Dermis microvascular lymphatic vessel endothelial cell (primary cell): ENCODE data around the gene ECHS1. TPM values are rescaled to one million over a fixed set of nuclear protein-coding genes. Genes with fewer than 3 reads are reported as not detected.
"Not testable (repeated sequence)": the region's sequence is repeated elsewhere in the genome, so short reads cannot be mapped to it uniquely, and the experiment has no call there.

Experiments used
- DNase-seq, 2 donors: peaks; one replicate each; pipeline versions ENCODE4 v3.0.0 to v3.0.0-alpha.2; 2010; ENCODE audit warnings: low read depth in 2 of 2
- total RNA-seq: library from RNA; depleted of rRNA; stranded (reverse); fragments of >200 nt; gene quantifications from 2 replicates; pipeline ENCODE4 v1.2.1, GENCODE V29; 2014

Gene ECHS1
- 72.3 and 75.7 TPM in 2 replicates for total RNA-seq

DNA sequence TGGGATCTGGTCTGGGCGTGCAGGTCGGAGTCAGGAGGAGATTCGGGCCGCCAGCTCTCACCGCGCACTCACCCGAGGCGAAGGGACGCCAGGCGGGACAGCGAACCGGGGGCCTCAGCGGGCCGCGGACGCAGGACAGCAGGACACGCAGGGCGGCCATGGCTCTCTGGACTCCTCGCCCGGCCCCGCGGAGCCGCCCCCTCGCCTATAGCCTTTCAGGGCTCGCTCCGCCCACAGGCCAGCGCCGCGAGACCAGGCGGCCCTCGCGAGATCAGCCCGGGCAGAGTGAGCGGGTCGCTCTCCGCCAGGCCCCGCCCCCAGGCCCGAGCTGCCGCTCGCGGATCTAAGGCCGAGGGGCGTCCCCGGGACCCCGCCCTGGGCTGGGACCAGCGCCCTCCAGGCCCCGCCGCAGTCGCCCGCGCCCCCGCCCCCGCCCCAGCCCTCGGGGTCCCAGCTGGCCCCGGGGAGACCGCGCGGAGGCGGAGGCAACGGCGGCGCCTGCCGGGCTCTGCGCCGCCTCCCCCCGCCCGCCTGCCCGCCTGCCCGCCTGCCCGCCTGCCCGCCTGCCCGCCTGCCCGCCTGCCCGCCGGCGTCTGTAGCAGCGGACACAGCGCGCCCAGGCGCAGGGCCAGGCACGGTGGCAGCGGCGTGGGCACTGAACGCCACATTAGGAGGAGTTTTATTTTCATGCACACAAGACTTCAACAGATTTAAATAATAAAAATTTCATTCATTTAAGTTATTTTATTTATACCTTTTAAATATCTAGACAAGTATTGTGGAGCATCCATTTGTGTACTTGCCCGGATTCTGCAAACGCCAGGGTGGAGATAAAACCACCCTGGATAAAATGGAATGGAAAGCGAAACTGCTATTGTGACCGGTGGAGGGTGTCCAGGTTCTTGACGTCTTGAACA is at the start of gene ECHS1:
Gene ECHS1, minus strand, starts transcription at position 181 of the 917 bp plus-strand sequence. Its CDS starts 21 bp downstream, at position 160.
- DNase-seq: peak; percentile 80 to 95

DNA sequence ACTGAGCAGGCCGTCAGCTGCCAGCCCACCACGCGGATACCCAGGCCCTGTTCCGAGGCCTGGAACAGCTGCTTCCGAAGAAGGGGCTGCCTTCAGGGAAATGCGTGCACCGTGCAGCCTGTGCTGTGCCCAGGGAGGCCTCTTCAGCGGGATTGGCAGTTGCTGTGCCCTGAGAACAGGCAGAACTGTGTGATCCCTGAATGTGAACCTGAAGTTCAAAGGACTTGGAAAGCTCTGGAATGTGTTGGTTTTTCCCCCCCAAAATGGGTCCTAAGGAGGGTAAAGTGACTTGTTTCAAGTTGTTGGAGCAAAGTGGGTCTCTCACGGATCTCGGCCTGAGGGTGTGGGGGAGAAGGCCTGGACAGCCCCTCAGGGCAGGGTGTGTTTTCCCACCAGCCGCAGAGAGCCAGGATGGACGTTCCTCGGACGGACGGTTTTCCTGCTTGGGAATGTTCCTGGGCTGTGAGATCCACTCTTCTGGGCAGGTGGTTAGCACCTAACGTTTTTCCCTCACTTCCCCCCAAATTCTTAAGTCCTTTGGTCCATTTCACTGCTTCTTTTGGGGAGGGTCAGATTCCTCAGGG is 49.2 kb upstream of the ECHS1 start:
- DNase-seq: no peak

DNA sequence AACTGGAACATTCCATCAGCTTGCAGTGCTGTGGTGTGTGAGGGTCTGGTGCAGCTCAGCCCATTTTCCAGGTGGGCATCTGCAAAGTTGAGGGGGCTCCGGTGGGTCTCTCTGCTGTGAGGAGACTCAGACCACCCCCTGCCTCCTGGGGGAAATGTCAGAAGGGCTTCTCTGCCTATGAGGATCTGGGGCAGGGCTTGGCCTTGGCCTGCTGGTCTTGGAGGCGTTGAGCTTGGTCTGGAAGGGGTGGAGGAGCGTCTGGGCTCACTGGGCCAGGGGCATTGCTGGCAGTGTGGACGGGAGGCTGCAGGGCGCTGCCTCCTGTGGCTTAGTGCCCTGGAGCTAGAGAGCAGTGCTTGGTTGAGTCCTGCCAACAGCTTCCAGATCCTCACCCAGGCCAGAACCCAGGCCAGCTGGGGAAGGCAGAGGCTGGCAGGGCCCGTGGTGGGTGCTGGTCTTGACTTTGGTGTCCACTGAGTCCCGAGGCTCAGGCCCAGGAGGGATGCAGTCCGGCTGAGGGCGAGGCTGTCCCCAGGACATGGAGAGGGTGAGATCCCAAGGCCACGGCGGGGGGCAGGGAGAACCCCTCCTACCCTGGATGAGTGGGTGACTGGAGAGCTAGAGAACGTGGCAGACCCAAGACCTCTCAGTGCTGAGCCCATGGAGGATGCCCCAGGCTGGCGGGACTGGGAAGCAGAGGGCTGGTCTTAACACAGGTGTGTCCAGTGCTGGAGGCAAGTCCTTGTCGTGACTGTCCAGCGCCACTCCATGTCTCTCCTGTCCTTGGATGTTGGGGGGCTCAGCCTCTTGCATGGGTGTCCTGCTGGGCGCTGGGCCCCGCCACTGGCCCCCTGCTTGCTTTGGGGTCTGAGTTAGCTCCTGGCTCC is 48.4 kb upstream of the ECHS1 start:
- DNase-seq: no peak

DNA sequence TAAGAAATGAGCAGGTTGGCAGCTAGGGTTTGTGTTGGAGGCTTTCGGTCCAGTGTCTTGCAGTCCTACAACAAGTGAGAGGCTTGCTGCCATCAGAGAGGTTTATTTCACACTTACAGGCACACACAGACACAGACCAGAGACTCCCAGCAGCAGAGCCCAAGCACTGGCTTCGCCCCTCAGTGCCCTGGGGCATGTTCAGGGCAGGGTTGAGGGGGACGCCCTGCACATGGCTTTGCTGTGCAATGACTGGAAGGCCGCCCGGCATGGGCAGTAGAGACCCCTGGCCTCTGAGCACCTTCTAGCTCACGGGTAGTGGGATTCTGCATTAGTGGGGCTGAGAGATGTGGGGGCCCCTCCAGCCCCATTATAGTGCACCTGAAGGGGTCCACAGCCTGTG is 47.4 kb upstream of the ECHS1 start:
- DNase-seq: no peak

DNA sequence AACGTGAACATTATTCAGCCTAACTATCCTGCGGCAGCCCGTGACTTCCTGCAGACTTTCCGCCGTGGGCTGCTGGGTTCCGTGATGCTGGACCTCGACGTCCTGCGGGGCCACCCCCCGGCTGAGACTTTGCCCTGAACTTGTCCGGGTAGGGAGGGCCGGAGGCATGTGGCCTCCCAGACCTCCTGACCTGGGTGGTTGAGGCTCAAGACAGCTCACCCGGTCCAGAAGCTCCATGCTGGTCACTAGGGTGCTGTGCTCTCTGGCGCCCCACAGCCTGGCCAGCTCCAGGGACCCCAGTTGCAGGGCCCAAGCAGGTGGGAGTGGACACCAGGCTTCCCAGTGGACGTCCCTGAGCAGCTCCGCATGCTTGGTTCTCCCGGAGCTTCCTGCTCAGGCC is 46.9 kb upstream of the ECHS1 start:
- DNase-seq: no peak

DNA sequence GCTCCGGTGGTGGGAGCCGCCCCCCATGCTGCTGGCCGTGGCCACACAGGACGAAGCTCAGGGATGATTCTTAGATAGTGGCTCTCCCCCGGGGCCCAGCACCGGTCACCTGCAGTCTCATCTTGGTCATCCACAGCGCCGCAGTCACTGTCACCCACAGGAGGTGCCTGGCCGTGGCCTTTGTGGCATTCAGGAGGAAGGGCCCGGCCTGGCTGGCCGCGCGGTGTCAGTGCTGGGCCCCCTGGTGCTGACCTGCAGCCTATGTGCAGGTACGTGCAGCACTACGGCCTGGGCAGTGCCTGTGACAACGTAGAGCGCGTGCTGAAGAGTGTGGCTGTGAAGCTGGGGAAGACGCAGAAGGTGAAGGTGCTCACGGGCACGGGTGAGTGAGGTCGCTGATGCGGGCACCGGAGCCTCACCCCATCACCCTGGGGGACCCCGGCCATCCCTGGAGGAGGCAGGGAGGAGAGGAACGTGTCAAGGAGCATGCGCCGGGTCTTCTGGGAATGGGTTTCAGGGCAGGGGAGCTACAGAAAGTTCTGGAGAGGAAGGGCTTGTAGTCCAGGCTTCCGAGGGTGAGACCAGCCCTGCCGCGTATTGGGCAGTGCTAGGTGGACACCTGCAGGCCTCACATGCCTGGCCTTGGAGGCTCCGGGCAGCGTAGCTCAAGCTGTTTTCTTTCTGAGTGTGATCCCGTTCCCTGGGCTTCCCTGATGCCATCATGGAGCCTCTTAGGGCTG is 46.2 kb upstream of the ECHS1 start:
- no peak for DNase-seq

DNA sequence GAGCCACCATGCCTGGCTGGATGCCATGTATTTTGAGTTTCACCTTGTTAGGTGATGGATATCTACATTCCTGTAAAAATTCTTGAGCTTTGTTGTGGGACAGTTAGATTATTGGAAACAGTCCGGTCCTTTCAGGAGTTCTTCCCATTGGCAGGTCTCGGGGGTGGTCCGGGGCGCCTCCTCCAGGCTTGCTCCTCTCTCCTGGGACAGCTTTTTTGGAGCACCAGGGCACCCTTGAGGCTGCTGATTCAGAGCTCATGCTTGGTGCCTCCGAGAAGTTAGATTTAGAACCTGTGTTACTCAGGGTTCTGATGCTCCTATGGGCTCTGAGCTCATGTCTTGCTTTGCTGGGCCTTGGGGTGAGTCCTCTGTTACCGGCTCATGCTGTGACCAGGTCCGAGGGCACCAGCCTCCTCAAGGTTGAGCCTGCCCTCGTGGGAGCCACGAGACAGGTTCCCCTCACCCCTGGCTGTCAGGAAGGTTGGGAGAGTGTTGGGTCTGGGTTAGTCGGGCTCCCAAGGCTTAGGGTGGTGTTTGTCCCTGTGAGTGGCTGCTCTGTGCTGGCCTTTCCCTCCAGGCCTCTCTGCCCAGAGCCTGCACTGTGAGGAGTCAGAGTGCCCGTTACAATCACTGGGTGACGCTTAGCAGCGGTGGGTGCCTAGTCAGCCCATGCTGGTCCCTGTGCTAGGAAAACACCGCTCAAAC is 45.3 kb upstream of the ECHS1 start:
- DNase-seq: no peak

DNA sequence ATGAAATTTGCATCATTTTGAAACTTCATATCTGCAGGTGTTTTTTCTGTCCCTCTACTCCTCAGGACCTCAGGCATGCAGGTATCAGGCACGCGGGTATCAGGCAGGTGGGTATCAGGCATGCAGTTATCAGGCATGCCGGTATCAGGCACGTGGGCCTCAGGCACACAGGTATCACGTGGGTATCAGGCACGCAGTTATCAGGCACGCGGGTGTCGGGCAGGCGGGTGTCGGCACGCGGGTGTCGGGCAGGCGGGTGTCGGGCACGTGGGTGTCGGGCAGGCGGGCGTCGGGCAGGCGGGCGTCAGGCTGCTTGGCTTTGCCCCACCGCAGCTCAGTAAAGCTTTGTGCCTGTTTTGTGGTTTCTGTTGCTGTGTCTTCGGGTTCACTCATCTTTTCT is 42.6 kb upstream of the ECHS1 start:
- DNase-seq: no peak

DNA sequence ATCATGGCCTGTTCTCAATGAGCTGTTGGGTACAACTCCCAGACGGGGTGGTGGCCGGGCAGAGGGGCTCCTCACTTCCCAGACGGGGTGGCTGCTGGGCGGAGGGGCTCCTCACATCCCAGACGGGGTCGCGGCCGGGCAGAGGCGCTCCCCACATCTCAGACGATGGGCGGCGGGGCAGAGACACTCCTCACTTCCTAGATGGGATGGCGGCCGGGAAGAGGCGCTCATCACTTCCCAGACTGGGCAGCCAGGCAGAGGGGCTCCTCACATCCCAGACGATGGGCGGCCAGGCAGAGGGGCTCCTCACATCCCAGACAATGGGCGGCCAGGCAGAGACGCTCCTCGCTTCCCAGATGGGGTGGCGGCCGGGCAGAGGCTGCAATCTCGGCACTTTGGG is 41.2 kb upstream of the ECHS1 start:
- DNase-seq: not testable (repeated sequence)

DNA sequence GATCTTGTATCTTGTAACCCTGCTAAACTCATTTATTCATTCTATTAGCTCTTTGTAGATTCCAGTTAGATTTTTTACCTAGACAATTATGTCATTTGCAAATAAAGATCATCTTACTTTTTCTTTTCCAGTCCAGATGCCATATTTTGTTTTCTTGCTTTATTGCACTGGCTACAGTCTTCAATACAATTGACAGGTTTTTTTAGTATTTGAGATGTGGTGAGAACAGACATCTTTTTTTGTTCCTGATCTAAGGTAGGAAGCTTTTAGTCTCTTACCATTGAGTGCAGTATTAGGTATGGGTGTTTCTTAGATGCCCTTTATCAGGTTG is 39.2 kb upstream of the ECHS1 start:
- no peak for DNase-seq

DNA sequence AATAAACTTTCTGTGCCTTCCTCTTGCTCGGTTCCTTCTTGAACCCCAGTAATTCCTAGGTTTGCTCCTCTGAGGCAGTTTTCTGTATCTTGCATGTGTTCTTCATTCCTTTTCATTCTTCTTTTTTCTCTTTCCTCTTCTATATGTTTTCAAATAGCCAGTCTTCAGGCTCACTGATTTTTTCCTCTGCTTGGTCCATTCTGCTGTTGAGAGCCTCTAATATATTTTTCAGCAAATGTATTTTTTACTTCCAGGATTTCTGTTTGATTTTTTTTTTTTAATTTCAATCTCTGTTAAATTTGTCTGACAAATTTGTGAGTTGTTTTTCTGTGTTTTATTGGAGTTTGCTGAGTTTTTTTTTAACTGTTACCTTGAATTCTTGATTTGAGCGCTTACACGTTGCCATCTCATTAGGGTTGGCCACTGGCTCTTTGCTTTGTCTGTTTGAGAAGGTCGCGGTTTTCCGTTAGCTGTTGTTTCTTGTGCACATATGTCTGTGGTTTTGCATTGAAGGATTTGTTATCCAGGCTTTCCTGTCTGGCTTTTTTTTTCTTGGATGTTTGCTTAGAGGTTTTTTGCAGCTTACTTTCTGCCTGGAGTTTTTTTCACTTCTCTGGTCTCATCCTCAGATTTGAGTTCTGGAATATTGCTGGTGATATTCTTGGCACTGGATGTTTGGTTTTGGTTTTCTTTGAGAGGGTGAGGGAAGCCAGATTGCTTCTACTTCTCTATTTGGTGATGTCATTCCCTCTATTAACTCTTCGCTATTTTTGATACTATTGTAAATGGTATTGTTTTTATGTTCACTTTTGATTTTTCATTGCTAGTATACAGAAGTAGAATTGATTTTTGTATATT is 38.6 kb upstream of the ECHS1 start:
- no peak for DNase-seq

DNA sequence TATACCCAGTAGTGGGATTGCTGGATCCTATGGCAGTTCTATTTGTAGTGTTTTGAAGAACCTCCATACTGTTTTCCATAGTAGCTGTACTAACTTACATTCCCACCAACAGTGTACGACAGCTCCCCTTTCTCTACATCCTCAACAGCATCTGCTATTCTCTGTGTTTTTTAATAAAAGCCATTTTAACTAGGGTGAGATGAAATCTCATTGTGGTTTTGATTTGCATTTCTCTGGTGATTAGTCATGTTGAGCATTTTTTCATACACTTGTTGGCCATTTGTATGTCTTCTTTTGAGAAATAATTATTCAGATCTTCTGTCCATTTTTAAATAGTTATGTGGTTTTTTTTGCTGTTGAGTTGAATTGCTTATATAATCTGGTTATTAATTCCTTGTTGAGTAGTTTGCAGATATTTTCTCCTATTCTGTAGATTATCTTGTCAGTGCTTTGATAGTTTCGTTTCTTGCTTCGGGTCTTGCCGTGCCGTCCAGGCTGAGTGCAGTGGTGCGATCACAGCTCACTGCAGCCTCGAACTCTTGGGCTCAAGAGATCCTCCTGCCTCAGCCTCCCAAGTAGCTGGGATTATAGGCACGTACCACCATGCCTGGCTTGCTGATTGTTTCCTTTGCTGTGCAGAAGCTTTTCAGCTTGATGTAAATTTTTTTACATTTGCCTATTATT is 32.8 kb upstream of the ECHS1 start:
- no peak for DNase-seq

DNA sequence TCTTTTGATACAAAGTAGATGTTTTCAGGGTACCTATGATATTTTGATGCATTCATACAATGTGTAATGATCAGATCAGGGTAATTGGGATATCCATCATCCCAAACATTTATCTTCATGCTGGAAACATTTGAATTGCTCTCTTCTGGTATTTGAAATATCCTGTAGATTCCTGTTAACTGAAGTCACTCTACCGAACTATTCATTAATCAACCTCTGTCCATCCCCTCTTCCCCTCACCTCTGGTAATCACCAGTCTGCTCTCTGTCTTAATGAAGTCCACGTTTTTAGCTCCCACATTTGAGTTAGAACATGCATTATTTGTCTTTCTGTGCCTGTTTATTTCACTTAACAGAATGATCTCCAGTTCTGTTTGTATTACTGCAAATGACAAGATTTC is 32.1 kb upstream of the ECHS1 start:
- no peak for DNase-seq

DNA sequence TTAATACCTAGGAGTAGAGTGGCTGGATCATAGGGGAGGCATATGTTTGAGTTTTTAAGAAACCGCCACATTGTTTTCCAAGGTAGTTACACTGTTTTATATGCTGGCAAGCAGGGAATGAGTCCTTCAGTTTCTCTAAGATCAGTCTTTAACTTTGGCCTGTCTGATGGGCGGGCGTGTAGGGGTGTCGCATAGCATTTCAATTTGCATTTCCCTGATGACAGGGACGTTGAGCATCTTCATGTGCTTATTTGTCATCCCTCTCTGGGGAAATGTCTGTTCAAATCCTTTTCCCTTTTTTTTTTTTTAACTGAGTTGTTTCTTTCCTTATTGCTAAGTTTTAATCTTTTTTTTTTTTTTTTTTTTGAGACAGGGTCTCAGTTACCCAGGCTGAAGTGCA is 30.6 kb upstream of the ECHS1 start:
- no peak for DNase-seq

DNA sequence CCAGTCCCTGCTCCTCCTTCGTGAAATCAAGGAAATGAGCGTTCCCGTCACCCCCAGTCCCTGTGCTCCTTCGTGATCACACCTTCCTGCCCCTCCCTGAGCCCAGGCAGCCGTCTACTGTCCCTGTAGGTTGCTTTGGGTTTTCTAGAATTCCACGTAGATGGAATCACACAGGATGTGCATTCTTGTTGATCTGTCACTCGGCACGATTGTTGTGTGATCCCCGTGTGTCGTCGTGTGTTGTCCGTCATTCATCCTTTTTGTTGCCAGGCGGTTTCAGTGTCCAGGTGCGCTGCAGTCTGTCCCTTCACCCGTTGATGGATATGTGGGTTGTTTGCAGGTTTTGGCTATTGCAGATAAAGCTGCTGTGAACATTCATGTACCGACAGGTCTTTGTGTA is 30.2 kb upstream of the ECHS1 start:
- DNase-seq: no peak

DNA sequence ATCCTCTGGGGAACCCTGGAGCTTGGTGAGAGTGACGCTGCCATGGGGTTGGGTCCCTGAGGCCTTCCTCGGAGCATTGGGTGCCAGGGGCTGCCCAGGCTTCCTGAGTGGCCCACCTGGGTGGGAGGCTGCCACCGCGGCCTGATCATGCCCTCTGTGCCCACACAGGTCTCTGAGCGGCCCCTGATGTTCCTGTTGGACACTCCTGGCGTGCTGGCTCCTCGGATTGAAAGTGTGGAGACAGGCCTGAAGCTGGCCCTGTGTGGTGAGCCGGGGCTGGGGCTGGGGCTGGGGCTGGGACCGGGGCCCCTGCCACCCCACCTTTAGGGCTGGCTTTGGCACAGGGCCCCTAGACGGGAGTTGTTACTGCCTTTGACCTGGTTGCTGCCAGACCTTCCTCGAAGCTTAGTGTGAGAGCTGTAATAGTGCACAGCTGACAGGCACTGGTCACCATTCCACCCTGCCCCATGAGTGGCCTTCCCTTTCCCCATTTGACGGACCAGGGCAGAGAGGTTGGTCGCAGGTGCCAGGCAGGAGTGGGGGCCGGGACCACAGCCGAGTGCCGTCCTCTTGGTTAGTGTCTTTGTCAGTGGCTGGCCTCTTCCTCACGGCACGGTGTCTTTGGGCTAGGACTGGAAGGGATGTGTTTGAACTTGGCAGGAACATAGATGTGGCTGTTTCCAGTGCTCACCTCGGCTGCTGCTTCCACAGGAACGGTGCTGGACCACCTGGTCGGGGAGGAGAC is 29.0 kb upstream of the ECHS1 start:
- DNase-seq: no peak

DNA sequence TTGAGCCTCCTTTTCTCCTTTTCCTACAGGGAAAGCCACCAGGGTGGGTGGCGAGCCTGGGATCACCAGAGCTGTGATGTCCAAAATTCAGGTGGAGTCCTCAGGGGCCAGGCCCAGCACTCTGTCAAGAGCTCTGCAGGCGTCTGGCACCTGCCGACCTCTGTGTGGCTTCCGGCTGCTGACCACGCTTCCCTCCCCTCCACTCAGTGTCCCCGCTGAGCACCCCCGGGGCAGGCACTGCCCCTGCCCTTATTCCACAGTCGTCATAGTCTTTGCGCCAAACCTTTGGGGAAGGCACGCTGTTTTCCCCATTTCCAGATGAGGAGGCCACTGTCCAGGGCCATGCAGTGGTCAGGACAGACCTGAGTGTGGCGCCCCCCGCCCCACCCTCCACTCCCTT is 28.3 kb upstream of the ECHS1 start:
- no peak for DNase-seq

DNA sequence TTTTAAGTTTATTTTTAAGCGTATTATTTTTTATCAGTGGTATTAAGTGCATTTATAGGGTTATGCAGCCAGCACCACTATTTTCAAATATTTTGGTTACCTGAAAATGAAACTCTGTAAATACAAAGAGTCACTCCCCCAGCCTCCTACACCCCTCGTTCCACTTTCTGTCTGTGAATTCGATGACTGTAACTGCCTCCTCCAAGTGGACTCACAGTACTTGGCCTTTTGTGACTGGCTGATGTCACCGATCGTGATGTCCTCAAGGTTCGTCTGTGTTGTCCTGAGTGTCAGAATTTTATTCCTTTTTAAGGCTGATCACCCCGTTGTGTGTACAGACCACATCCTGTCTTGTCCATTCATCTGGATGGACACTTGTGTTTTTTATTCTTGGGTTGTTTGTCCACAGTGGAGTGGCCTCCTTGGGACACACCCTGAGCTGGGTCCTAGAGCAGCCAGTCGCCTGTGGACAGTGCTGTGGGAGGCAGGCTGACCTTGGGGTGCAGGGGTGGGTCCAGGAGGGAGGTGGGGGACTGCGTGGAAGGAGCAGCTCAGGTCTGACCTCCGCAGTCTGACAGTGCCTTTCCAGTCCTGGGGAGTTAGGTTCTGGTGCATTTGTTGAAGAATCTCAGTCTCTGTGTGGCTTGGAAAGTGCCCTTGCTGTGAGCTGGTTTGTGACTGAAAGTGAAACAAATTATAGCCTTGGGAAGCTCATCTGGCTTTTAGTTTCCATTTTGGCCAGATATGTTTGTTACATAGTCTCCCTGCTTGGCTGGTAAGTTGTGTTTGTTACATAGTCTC is 27.7 kb upstream of the ECHS1 start:
- DNase-seq: no peak
